HG03565 (cell line): ENCODE measurements around the gene DYNLT1.

Source experiments
- ATAC-seq: cut with Tn5 transposase; IDR thresholded peaks from one replicate; pipeline ENCODE4 v1.9.1; 2021; ENCODE audit warnings: mild to moderate bottlenecking, moderate library complexity; ENCODE audit not compliant: unreplicated experiment

The DYNLT1 gene

GRCh38 chr6:158604048-158604406, 40.5 kb downstream of the DYNLT1 start:
- ATAC-seq, result no peak

- ATAC-seq, result no peak
Measured at GRCh38 chr6:158603261-158604047, 41.1 kb downstream of the DYNLT1 start.

GRCh38 chr6:158599635-158600034, 44.9 kb downstream of the DYNLT1 start:
- no peak for ATAC-seq

GRCh38 chr6:158597565-158597964, 47.0 kb downstream of the DYNLT1 start:
- no peak for ATAC-seq

GRCh38 chr6:158596861-158597260, 47.7 kb downstream of the DYNLT1 start:
- no peak for ATAC-seq

GRCh38 chr6:158595223-158595622, 49.3 kb downstream of the DYNLT1 start:
- no peak for ATAC-seq

GRCh38 chr6:158593670-158594069, 50.9 kb downstream of the DYNLT1 start:
- ATAC-seq, result no peak

- ATAC-seq, result no peak
Measured at GRCh38 chr6:158591810-158592209, 52.7 kb downstream of the DYNLT1 start.

GRCh38 chr6:158591134-158591809, 53.3 kb downstream of the DYNLT1 start:
- ATAC-seq, result no peak

GRCh38 chr6:158589366-158589765, 55.2 kb downstream of the DYNLT1 start:
- no peak for ATAC-seq

GRCh38 chr6:158586652-158587051, 57.9 kb downstream of the DYNLT1 start:
- no peak for ATAC-seq
